GM12878 (cell line): ENCODE data around the gene GOLGA6L7. TPM values are rescaled to one million over a fixed set of nuclear protein-coding genes. Genes with fewer than 3 reads are reported as not detected.

Experiments
- ATAC-seq: fragments of 200-7000 bp; cut with Tn5 transposase; 3 replicates; pipeline ENCODE4 v1.9.1; 2020; ENCODE audit warnings: mild to moderate bottlenecking, moderate library complexity
- BruUV-seq: library from RNA; stranded (reverse); fragments of 400-500 nt; replicated peaks from 2 replicates; lab custom pipeline; 2021; lab: Mats Ljungman, UMichigan
- CTCF ChIA-PET: fragments of 300-600 bp; sonication (Branson Sonifier 250); formaldehyde crosslinking; extraction: SDS; loops from one replicate; lab custom pipeline; 2021; ENCODE audit warnings: inconsistent platforms; lab: Yijun Ruan, JAX
- POLR2A ChIA-PET: fragments of 350-600 bp; formaldehyde crosslinking; extraction: SDS; loops from one replicate; lab custom pipeline; 2021; ENCODE audit warnings: inconsistent platforms; lab: Charles Lee
- RAD21 ChIA-PET: fragments of 300-600 bp; sonication (Branson Sonifier 250); formaldehyde crosslinking; loops from one replicate; lab custom pipeline; 2023; ENCODE audit warnings: antibody characterized with exemption; ENCODE audit not compliant: unreplicated experiment; lab: Charles Lee
- SMC1A ChIA-PET: fragments of 300-600 bp; sonication (Branson Sonifier 250); formaldehyde crosslinking; loops from one replicate; lab custom pipeline; 2023; ENCODE audit not compliant: unreplicated experiment, uncharacterized antibody; lab: Charles Lee
- DNase-seq: peaks from one replicate; pipeline ENCODE4 v3.0.0-alpha.2; 2011; ENCODE audit warnings: low read depth, low spot score
- FAIRE-seq: peaks from 3 replicates; lab custom pipeline; 2011; peaks lifted over from hg19 to GRCh38; lab: Jason Lieb, UNC
- H2AFZ ChIP-seq: 2 replicates; pipeline ENCODE4 v1.6.0; 2011; ENCODE audit warnings: low read depth, low read length, control low read depth; ENCODE audit not compliant: control insufficient read depth
- H3K27ac ChIP-seq: 2 replicates; pipeline ENCODE4 v1.5.1; 2011; ENCODE audit warnings: control low read depth; ENCODE audit not compliant: control insufficient read depth, insufficient read depth
- H3K27me3 ChIP-seq, 2 experiments: replicated peaks in 1 of 2; 2 replicates each; pipeline versions ENCODE4 v1.6.0 to v1.6.1; 2011; ENCODE audit warnings: low read length in 1 of 2; ENCODE audit not compliant: control insufficient read depth in 2 of 2, insufficient read depth in 2 of 2
- H3K36me3 ChIP-seq, 2 experiments: 2 replicates each; pipeline ENCODE4 v1.5.1; 2011; ENCODE audit warnings: low read length in 1 of 2; ENCODE audit not compliant: control insufficient read depth in 2 of 2, insufficient read depth in 2 of 2
- H3K4me1 ChIP-seq: 2 replicates; pipeline ENCODE4 v1.6.1; 2011; ENCODE audit warnings: mild to moderate bottlenecking, low read length, moderate library complexity, mixed read lengths; ENCODE audit not compliant: control insufficient read depth, insufficient read depth
- H3K4me2 ChIP-seq: 2 replicates; pipeline ENCODE4 v1.6.0; 2011; ENCODE audit warnings: control low read depth; ENCODE audit not compliant: control insufficient read depth, insufficient read depth
- H3K4me3 ChIP-seq: fragments of 200-600 bp; sonication (generic); 2 replicates; pipeline ENCODE4 v1.5.1; 2016
- H3K79me2 ChIP-seq: 2 replicates; pipeline ENCODE4 v1.6.0; 2011; ENCODE audit warnings: low read length; ENCODE audit not compliant: control insufficient read depth, insufficient read depth
- H3K9ac ChIP-seq: 2 replicates; pipeline ENCODE4 v1.8.0; 2011; ENCODE audit warnings: low read length, control low read depth, mixed read lengths; ENCODE audit not compliant: control insufficient read depth, insufficient read depth
- H3K9me3 ChIP-seq: replicated peaks from 3 replicates; pipeline ENCODE4 v1.5.1; 2011; ENCODE audit warnings: mild to moderate bottlenecking, low read length; ENCODE audit not compliant: control insufficient read depth, insufficient read depth
- H4K20me1 ChIP-seq: 2 replicates; pipeline ENCODE4 v1.6.0; 2011; ENCODE audit not compliant: control insufficient read depth, insufficient read depth
- BRCA1 ChIP-seq: IDR thresholded peaks from 2 replicates; pipeline ENCODE4 v1.6.1; 2011; ENCODE audit warnings: low read depth, low read length, improper control_type of control experiment
- ESRRA ChIP-seq: IDR thresholded peaks from 2 replicates; pipeline ENCODE4 v1.6.1; 2012; ENCODE audit warnings: mild to moderate bottlenecking, low read length, improper control_type of control experiment
- GABPA ChIP-seq: IDR thresholded peaks from 2 replicates; pipeline ENCODE4 v1.6.1; 2014; ENCODE audit warnings: antibody characterized with exemption, low read depth, mild to moderate bottlenecking, inconsistent platforms
- MTA2 ChIP-seq: fragments of 450-650 bp; IDR thresholded peaks from 2 replicates; pipeline ENCODE4 v1.6.1; 2016; ENCODE audit warnings: low read depth, mild to moderate bottlenecking, moderate library complexity
- SMAD1 ChIP-seq: fragments of 450-650 bp; IDR thresholded peaks from 2 replicates; pipeline ENCODE4 v1.6.1; 2018; ENCODE audit warnings: mild to moderate bottlenecking, low read depth; ENCODE audit not compliant: partially characterized antibody
- SP1 ChIP-seq: IDR thresholded peaks from one replicate; pipeline ENCODE4 v1.6.1; 2011; ENCODE audit warnings: low read depth, low read length
- ZNF24 ChIP-seq: fragments of 450-650 bp; IDR thresholded peaks from 2 replicates; pipeline ENCODE4 v1.6.1; 2017; ENCODE audit warnings: antibody characterized with exemption, mild to moderate bottlenecking
- WGBS: methylation state at CpG from one replicate; pipeline ENCODE4 v1.1.6; 2016; ENCODE audit warnings: low lambda C conversion rate; ENCODE audit not compliant: insufficient replicate concordance, insufficient coverage; ENCODE audit errors: missing lambda C conversion rate; 5-methylcytosine and 5-hydroxymethylcytosine counted together
- in situ Hi-C: fragments of 300-500 bp; cut with MboI; formaldehyde crosslinking; loops from 9 replicates; pipeline ENCODE4 v1.14.3; 2018; ENCODE audit warnings: mixed read lengths
- intact Hi-C: fragments of 100-400 bp; cut with micrococcal nuclease; formaldehyde crosslinking; loops from one replicate; pipeline ENCODE4 v1.14.2; 2022; ENCODE audit not compliant: unreplicated experiment
- polyA plus RNA-seq, 11 experiments: library from polyadenylated mRNA; depleted of rRNA in 4 of 11; unstranded in 6 of 11; stranded (reverse) in 5 of 11; fragments of >200 nt; fragmentation: Nextera tagmentation in 4 of 11; fragmentation: Illumina TruSeq in 1 of 11; extraction: Ambion mirVana in 4 of 11; extraction: Trizol in 1 of 11; gene quantifications; 1 replicate in 1 of 11; 2 replicates in 10 of 11; pipeline versions ENCODE4 v1.2.1 to v1.2.3, GENCODE V29; 2011 to 2016; ENCODE audit warnings: inconsistent platforms in 2 of 11, missing spikeins in 2 of 11, low read depth in 1 of 11
- total RNA-seq, 4 experiments: library from RNA; depleted of rRNA in 3 of 4; stranded (reverse); fragments of >200 nt in 3 of 4; fragmentation: Illumina TruSeq in 1 of 4; extraction: Trizol in 1 of 4; gene quantifications; 2 replicates each; pipeline versions ENCODE4 v1.2.1 to v1.2.3, GENCODE V29; 2013 to 2021

GOLGA6L7 gene
- total and polyA plus RNA-seq, 10 of the 15 experiments (the other 5 are each of a cell fraction or from before 2014, with no cell fraction given): not detected

DNA sequence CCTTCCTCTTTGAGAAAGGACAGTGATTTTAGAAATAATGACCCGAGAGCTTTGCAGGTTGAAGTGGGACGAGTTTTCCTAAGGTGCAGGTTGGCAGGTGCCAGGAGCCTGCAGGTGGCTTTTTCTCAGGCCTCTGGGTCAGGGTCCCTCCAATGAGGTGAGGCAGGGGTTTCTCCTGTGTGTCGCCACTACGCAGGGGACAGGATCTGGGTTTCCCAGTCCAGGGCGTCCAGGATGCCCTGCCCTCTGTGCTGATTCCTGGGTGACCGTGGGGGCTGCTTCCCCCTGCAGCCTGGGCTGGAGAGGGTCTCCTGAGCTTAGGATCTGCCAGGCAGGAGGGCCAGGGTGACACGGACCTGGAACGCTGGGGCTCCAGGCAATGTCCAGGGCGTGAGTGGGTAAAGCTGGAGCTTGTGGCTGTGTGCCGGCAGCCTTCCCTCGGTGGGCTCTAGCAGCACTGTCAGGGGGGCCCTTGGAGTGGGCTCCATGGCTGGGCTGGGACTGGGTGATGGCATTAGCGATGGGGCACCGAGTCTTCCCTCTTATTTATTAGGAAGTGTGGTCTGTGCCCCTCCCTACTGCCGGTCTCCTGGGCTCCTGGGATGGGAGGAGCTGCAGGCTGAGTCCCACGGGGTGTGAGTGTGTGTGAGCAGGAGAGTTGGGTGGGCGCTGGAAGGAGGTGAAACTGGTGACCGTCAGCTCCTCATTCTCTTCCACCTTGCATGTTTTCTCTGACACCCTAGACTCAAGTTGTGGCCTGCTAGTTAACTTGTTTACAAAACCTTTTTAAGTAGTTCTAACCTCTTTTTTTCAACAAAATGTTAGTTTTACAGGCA lies 39.1 kb upstream of the GOLGA6L7 start:
- ATAC-seq (no peak), FAIRE-seq (no peak), DNase-seq (no peak)
- H3K9me3 ChIP-seq: no peaks in the 10 kb centered on the region
- H3K4me1 ChIP-seq: no peaks in the 10 kb centered on the region
- H3K36me3 ChIP-seq: no peaks in the 10 kb centered on the region
- intact Hi-C loops (no loop called here), in situ Hi-C loops (no loop called here)
- TF ChIP-seq SP1: no peak
- TF ChIP-seq BRCA1: no peak
- no peak for TF ChIP-seq GABPA
- TF ChIP-seq SMAD1: no peak
- ChIA-PET CTCF (no interaction called here), POLR2A (no interaction called here), SMC1A (no interaction called here), RAD21 (no interaction called here)
- no peak overlapping the region for H3K27ac ChIP-seq
- WGBS: 36% methylated on average over 15 of the region's 17 CpGs
- no peak overlapping the region for H3K4me2 ChIP-seq
- no peak overlapping the region for H3K9ac ChIP-seq
- H3K4me3 ChIP-seq: no peak overlapping the region
- H4K20me1 ChIP-seq: no peaks in the 10 kb centered on the region
- H2AFZ ChIP-seq: no peak overlapping the region
- H3K27me3 ChIP-seq: peaks cover 0 to 5% of the 10 kb centered on the region in 2 experiments; a peak in 2 of 4 replicates
- H3K79me2 ChIP-seq: no peaks in the 10 kb centered on the region
- no TSS peak for BruUV-seq

GRCh38 chr15:28886431-28887338 lies 38.2 kb upstream of the GOLGA6L7 start:
- 43% methylated on average over 33 of the region's 61 CpGs for WGBS
- no peaks in the 10 kb centered on the region for H3K79me2 ChIP-seq
- intact Hi-C loops (no loop called here), in situ Hi-C loops (no loop called here)
- POLR2A ChIA-PET: no interaction called here
- H2AFZ ChIP-seq: no peak overlapping the region
- H3K9me3 ChIP-seq: no peaks in the 10 kb centered on the region
- SMC1A ChIA-PET: no interaction called here
- TF ChIP-seq ZNF24 (no peak), ESRRA (no peak), MTA2 (no peak)
- BruUV-seq: no TSS peak
- peaks cover 0 to 5% of the 10 kb centered on the region in 2 experiments; a peak in 2 of 4 replicates for H3K27me3 ChIP-seq
- RAD21 ChIA-PET: no interaction called here
- DNase-seq (no peak), FAIRE-seq (no peak), ATAC-seq (no peak)
- H3K4me2 ChIP-seq: no peak overlapping the region
- H3K4me3 ChIP-seq: no peak overlapping the region
- no peak overlapping the region for H3K9ac ChIP-seq
- H3K36me3 ChIP-seq: no peaks in the 10 kb centered on the region
- no peak overlapping the region for H3K27ac ChIP-seq
- no peaks in the 10 kb centered on the region for H3K4me1 ChIP-seq
- no peaks in the 10 kb centered on the region for H4K20me1 ChIP-seq
- CTCF ChIA-PET: no interaction called here
